ENCODE results near the gene HOXC10. TPM values are rescaled to one million over a fixed set of nuclear protein-coding genes. Genes with fewer than 3 reads are reported as not detected.

HOXC10 gene
- total and polyA plus RNA-seq, 2 of the 8 experiments (the other 6 are each of a cell fraction or from before 2014, with no cell fraction given), result not detected

GRCh38 chr12:54021432-54022013 is 36.6 kb downstream of the HOXC10 start:
- no peak overlapping the region for H3K56ac ChIP-seq (replicated peaks; ENCODE audit: insufficient read length, low read depth, low read length)
- no peak overlapping the region for H3K4me3 ChIP-seq (ENCODE audit: extremely low read depth in 1 of 4, insufficient read depth in 2 of 4, low read depth in 3 of 4, low read length in 4 of 4)
- H3K4ac ChIP-seq (replicated peaks; ENCODE audit: insufficient read length, low read depth, low read length), result no peak overlapping the region
- no peak overlapping the region for H4K91ac ChIP-seq (replicated peaks; ENCODE audit: insufficient read length, low read length)
- H2BK15ac ChIP-seq (ENCODE audit: low read length), result no peak overlapping the region; the same call in 1 of the 2 replicates
- no peak overlapping the region for H3K4me2 ChIP-seq (ENCODE audit: insufficient read depth in 1 of 2, low read depth in 2 of 2, low read length in 2 of 2)
- FAIRE-seq (no peak), DNase-seq (ENCODE audit: low read depth in 1 of 2, low spot score in 2 of 2) (peak in 1 of 2 experiments; percentile 75)
- peak overlapping the region; percentile 60 for H2AK5ac ChIP-seq (ENCODE audit: low read depth, low read length)
- H4K8ac ChIP-seq (ENCODE audit: extremely low read depth, insufficient read depth, low read length), result no peak overlapping the region
- no peak overlapping the region for H3K18ac ChIP-seq (ENCODE audit: extremely low read depth, low read length)
- no peak overlapping the region for H3K9ac ChIP-seq (replicated peaks in 1 of 4; ENCODE audit: extremely low read depth in 1 of 4, low read depth in 3 of 4, low read length in 3 of 4)
- peaks cover 94 to 100% (median 100%) of the 10 kb centered on the region in 4 experiments for H3K27me3 ChIP-seq (replicated peaks in 1 of 4; ENCODE audit: control insufficient read depth in 3 of 4, extremely low read depth in 1 of 4, insufficient read depth in 3 of 4, low read length in 3 of 4)
- no peak overlapping the region for H3K27ac ChIP-seq (ENCODE audit: low read depth, low read length)
- no peak overlapping the region for H2AFZ ChIP-seq (ENCODE audit: low read length)
- CTCF ChIA-PET (ENCODE audit: partially characterized antibody), result interaction anchor here (0.7 to 12.5 kb wide), 17 partner anchors 8 to 275 kb away, joined by 3 to 172 read pairs (median 4); partner anchors contain the start of genes HOXC11, HOXC5 and HOXC8
- no peak overlapping the region for H2BK5ac ChIP-seq (ENCODE audit: low read depth, low read length)
- H4K20me1 ChIP-seq (replicated peaks in 1 of 2; ENCODE audit: control insufficient read depth in 1 of 2, insufficient read depth in 2 of 2, low read length in 2 of 2), result peaks cover 10 to 28% of the 10 kb centered on the region in 2 experiments
- H2BK20ac ChIP-seq (ENCODE audit: low read length), result no peak overlapping the region
- POLR2A ChIA-PET (ENCODE audit: partially characterized antibody), result interaction anchor here (0.8 to 1.5 kb wide), 2 partner anchors 21 to 36 kb away, joined by 4 read pairs; partner anchors contain the start of genes HOXC10 and HOXC9
- peaks cover 3% of the 10 kb centered on the region; the same call in 1 of the 2 replicates for H3K23me2 ChIP-seq (ENCODE audit: low read depth, low read length)
- no peak overlapping the region for H3K23ac ChIP-seq (ENCODE audit: insufficient read length)
- H3K14ac ChIP-seq (ENCODE audit: insufficient read length), result no peak overlapping the region
- peaks cover 0 to 12% (median 4%) of the 10 kb centered on the region in 4 experiments; a peak in 6 of 7 replicates for H3K4me1 ChIP-seq (replicated peaks in 1 of 4; ENCODE audit: control insufficient read depth in 3 of 4, insufficient read depth in 4 of 4, low read length in 3 of 4)
- H2BK12ac ChIP-seq (ENCODE audit: low read depth, low read length), result no peak overlapping the region; the same call in 1 of the 2 replicates
- no peaks in the 10 kb centered on the region for H3K9me3 ChIP-seq (ENCODE audit: insufficient read depth in 2 of 2, low read depth in 1 of 2, low read length in 1 of 2)
- no peaks in the 10 kb centered on the region for H3K79me2 ChIP-seq (ENCODE audit: control insufficient read depth in 1 of 2, insufficient read depth in 2 of 2, low read length in 2 of 2)
- H3K36me3 ChIP-seq (ENCODE audit: control insufficient read depth in 2 of 4, insufficient read depth in 4 of 4, low read length in 3 of 4), result no peaks in the 10 kb centered on the region; a peak in 1 of 8 replicates
- WGBS, 2 experiments (ENCODE audit: extremely low coverage in 1 of 2, insufficient coverage in 1 of 2, insufficient read length in 1 of 2, insufficient replicate concordance in 2 of 2, low coverage in 1 of 2, low lambda C conversion rate in 2 of 2, missing lambda C conversion rate in 1 of 2), result 8% methylated on average over 15 of the region's 16 CpGs; no CpG with 5 or more reads in 1 of the 2 experiments
- H2BK120ac ChIP-seq (replicated peaks; ENCODE audit: low read depth, low read length), result no peak overlapping the region
- no peak overlapping the region for H4K5ac ChIP-seq (ENCODE audit: insufficient read length, low read depth, low read length)
- no peaks in the 10 kb centered on the region for H3K79me1 ChIP-seq (ENCODE audit: low read depth, low read length)
- TF ChIP-seq SUZ12 (IDR thresholded peaks at IDR 0.05; ENCODE audit: low read length), result peak; percentile 94
- peak; percentile 35; the same call in 1 of the 2 replicates for TF ChIP-seq CREB1 (IDR thresholded peaks at IDR 0.05)
- peak; percentile 88 for TF ChIP-seq RNF2 (IDR thresholded peaks at IDR 0.05; ENCODE audit: borderline replicate concordance, low read depth, low read length, missing control alignments, poor library complexity, severe bottlenecking)
- peak; percentile 95 for TF ChIP-seq EZH2 (IDR thresholded peaks at IDR 0.05; ENCODE audit: low read depth, low read length, severe bottlenecking)
- no peak for TF ChIP-seq SIX5 (IDR thresholded peaks at IDR 0.05; ENCODE audit: low read depth, low read length)
- TF ChIP-seq CTBP2 (IDR thresholded peaks at IDR 0.05; ENCODE audit: borderline replicate concordance, insufficient read depth, insufficient read length, low read length), result peak; percentile 92
- peak in 1 of 2 experiments; percentile 39; a peak in 1 of 4 replicates for TF ChIP-seq RAD21 (IDR thresholded peaks at IDR 0.05 in 1 of 2, conservative IDR thresholded peaks at IDR 0.05 in 1 of 2; ENCODE audit: low read depth in 2 of 2, low read length in 2 of 2)
- TF ChIP-seq YY1 (IDR thresholded peaks at IDR 0.05; ENCODE audit: low read depth, low read length), result peak; percentile 42; the same call in 1 of the 2 replicates
- peak; percentile 72 for TF ChIP-seq EGR1 (IDR thresholded peaks at IDR 0.05; ENCODE audit: borderline replicate concordance, low read depth, low read length)
